HG03280 (cell line): ENCODE measurements around the gene SNED1.

ENCODE experiments used
- ATAC-seq: cut with Tn5 transposase; IDR thresholded peaks from one replicate; pipeline ENCODE4 v1.9.1; 2021; ENCODE audit warnings: mild to moderate bottlenecking, moderate library complexity; ENCODE audit not compliant: unreplicated experiment

The SNED1 gene

DNA sequence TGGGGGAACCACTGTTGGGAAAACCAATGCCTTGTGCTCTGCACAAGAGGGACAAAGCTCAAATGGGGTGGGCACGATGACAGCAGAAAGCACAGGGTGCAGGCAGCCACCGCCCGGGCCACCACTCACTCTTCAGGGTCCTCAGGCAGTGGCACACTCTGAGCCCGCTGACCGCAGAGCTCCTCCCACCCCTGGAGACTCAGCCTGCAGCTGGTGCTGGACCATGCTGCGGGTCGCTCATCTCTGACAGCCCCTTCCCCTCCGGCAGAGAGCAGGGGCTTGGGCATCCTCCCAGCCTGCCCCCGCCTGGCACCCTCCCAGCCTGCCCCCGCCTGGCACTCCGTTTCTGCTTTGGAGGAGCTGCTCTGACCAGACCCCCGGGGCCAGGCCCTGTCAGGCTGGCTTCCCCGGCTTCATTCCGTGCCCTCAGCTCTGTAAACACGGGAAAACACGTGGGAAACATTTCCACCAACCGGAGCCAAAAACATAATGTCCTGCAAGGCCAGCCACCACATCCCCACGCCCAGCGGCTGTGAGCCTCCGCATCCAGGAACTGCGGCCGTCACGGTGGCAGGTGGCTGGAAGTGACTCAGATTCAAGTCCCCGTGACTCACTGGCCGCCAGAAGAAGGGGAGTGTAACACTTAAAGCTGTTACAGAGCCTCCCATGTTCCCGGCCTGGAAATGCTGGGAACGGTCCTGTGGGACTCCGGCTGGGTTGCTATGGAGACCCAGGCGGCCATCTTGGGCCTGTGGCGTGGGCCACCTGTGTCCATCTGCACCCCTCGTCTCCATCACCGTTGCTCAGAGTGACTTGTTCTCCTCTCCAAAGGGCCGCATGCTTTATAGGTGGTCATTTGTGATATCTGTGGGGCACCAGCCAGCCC lies 6.8 kb upstream of the SNED1 start:
- ATAC-seq: no peak

DNA sequence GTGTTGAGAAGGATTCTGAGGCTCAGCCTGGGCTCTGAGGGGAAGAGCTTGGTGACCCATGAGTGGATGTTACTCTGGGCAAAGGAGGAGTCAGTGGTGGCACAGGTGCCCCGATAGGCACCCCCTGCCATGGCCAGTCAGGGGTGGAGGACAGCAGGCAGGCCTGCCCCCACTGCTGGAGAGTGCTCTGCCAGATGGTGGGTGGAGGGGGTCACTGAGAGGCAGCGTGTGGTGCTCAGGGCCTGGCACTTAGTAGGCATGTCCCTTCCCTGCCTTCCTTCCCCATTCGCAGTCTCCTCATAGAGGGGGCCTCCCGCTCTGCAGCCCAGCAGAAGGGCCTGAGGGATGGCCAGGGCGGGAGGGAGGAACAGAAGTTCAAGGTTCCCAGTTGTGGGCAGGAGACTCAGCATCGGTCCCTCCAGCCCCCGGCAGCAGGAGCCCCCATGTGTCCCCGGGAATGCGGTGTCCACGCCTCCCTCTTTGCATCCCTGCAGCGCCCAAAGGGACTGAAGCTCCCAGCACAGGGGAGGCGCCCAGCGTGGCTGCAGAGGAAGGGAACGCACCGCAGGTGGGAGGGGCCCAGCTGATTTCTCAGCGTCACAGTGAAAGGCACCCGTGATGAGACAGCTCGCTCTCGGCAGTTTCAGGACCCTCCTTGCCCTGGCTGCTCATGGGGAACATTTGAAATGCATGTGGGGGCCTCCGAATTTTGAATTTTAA lies 5.7 kb upstream of the SNED1 start:
- no peak for ATAC-seq

DNA sequence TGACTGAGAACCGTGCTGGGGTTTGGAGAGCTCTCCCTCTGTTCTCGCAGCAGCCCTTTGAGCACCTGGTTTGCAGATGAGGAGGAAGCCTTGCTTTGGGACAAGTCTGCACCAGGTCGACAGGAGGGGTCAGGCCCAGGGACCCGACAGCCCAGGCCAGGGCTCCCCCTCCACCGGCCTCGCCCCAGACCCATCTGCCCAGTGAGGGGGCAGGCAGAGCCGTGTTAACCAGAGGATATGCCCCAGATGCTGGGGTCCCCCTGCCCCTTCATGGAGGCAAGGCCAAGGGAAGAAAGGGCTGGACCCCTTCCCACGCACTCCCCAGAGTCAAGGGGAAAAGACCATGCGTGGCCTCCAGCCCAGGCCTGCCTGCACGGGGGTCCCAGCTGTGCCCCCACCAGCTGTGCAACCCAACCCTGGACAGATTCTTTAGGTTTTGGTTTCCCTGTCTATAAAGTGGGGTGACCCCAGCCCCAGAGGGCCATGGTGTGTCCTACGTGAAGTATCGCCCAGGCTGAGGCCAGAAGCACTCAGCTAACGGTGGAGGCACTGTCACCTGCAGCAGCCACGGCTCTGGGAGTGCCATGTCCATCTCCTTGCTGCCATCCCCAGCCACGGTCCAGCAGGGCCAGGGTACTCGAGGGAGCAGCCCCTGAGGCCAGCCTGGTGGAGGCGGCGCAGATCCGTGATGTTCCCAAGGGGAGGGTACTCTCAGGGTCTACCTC lies 4.8 kb upstream of the SNED1 start:
- ATAC-seq: no peak

DNA sequence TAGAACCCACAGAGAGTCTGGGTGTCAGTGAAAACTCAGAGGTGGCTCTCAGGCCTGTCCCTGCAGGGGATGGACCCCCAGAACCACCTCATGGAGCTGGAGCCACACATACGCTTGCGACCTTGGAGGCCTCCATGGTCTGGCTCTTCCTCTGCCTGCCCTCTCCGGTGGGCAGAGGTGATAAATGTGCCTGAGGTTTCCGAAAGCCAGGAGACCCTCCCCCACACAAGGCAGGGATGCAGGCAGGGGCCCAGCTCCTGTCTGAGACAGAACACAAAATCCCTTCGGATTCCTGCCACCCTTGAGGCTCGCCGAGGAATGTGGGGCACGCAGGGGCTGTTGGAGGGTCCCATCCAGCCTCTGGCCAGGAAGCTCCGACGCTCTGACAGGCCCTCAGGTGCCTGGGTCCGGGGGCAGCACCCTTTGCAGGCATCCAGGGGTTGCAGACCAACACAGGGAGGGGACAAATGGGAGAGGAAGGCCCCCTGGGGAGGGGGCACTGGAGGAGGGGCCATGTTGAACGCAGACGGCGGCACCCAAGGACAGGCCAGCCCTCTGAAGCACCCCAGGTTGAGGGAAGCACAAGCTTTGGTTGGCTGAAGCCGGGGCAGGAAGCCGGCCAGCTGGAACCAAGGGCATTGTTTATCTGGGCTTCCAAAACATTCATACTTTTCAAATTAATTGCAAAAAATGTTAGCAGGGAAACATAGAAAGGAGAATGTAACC lies 4.1 kb upstream of the SNED1 start:
- ATAC-seq: no peak

DNA sequence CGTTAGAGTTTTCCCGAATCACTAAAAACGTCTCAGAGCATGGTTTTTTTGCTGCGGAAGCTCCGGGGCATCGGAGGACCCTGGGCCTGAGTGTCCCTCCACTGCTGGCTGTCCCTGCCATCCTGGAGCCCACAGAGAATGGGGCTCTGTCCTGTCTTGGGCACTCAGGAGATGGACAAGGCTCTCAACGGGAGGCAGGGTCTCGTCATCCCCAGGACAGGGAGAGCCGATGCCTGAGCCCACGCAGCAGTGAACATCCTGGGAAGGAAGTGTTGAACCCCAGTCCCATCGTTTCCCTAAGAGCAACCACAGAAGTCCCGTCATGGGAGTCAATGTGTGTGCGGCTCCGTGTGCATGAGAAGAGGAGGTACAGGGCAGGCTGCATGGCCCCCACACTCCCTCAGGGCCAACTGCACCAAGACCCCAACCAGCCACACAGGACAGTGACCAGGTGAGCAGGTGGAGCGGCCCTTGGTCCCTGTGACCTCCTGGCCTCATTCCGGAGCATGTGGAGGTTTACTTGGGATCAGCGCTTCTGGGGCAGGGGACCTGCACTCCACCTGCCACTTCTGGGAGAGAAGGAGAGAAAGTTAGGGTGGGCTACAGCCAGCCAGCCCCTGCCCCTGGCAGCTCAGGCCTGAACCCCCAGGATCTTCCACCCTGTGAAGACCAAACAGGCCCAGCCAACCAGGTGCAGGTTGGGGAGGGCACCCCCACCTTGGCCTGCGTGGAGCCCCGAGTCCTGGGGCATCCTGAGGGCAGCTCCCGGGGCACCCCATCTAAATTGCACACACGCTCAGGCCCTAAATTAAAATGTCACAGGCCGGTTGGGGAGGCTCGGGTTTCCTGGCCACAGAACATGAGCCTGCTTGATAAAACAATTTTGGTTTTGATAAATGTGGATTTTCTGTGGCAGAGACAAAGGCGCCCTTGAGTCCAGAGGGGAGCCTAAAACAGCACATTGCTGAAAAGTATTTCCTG lies 3.1 kb upstream of the SNED1 start:
- ATAC-seq: no peak

DNA sequence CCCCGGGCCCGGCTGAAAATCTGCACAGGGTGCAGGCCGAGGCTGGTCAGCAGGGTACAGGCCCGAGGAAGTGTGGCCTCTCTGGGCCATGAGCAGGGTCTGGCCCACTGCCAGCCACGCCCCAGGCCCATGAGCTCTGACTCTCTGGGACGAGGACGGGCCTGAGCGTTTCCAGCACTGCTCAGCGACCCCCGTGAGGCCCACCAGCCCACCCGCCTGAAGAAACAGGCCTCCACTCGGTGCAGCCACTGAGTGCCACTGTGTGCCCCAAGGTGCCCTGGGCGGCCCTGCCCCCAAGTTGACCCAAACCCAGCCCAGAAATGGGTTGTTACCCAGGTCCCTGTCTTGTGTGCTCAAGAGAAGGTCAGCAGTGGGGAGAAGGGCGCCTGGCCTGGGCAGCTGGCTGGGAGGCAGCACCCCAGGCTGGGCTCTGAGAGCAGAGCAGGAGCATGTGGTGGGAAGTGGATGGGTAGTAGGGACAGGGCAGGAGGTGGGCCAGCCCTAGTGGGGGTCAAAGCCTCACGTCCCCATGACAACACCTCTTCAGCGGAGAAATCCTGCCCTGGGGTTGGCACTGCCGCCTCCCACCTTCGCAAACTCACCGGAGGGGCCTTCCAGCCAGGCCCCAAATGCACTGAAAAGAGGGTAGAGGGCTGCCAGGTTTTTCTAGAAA lies 2.1 kb upstream of the SNED1 start:
- ATAC-seq: no peak

DNA sequence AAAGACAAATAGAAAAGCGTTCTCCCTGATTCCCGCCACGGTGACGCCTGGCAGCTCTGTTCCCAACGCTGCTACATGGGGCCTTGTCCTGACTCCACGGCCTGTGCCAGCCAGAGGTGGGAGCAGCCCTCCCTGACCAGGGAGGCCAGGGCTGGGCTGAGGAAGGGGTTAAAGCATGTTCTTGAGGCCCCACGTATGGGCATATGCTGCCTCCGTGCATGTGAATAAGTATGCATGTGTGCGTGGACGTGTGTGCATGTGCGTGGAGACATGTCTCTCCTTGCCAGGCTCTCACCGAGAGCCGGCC lies 1.6 kb upstream of the SNED1 start:
- ATAC-seq: no peak

DNA sequence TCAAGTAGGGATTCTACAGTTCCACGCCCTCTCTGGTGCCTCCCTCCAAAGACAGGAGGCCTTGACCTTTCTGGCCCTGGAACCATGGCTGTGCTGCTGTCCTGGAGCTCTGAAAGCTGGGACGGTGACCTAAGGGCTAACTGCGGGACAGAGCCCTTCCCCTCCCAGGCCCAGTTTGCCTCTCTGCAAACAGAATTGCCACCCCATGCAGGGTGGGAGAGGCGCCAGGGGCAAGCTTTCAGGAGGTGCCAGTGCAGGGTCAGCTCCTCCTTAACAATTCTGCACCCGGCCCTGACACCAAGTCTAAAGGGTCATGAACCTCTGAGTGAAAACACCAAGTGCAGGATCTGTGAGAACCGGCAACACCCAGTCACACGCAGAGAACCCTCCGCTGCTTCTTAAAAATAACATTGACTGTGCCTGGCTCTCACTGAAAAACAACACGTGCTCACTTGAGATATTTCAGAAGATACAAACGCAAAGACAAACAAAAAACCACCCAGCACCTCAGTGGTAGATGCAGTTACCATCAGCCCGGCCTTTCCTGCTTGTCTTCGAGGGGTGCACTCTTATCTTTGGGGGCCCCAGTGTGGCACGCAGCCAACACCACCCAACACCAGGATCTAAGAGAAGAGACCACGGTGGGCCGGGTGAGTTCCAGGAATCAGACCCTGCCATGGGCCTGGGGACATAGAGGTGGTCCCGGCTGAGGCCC lies 1.1 kb upstream of the SNED1 start:
- ATAC-seq: no peak

DNA sequence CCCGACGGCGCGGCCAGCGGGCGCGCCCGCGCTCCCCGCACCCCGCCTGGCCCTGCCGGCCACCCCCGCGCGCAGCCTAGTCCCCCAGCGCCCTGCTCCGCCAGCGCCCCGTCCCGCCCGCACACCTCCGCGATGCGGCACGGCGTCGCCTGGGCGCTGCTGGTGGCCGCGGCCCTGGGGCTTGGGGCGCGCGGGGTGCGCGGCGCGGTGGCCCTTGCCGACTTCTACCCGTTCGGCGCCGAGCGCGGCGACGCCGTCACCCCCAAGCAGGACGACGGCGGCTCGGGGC lies 232 bp downstream of the SNED1 start:
- ATAC-seq: no peak

DNA sequence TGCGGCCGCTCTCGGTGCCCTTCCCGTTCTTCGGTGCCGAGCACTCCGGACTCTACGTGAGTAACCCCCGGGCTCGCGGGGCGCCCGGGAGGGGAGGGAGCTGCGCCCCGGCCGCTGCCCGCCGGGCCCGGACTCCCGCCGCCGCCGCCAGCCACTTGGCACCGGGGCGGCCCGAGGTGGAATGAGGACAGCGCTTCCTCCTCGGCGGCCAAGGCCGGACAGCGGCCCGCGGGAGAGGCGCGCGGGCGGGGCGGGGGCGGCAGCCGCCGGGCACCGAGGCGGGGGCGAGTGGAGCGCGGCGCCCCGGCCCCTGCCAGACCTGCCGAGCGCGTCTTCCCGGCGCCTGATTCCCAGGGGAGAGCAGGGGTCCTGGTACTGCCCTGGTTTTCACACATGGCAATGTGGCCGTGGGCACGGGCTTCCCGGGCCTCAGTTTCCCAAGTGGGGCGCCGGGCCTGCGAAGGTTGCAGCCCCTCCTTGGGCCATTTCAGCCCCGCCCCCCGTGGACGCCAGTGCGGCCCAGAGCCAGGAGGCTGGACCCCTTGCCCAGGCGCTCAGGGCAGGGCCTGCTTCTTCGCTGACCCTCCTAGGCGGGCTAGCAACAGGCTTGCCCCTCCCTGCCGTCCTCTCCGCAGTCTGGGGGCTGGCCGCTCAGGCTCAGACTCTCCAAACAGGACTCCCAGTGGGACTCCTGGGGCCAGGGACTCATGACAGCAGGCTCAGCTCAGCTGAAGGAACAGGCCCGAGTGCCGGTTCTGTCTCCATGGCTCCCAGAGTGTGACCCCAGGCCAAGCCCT lies 775 bp downstream of the SNED1 start:
- peak; percentile 11 for ATAC-seq

DNA sequence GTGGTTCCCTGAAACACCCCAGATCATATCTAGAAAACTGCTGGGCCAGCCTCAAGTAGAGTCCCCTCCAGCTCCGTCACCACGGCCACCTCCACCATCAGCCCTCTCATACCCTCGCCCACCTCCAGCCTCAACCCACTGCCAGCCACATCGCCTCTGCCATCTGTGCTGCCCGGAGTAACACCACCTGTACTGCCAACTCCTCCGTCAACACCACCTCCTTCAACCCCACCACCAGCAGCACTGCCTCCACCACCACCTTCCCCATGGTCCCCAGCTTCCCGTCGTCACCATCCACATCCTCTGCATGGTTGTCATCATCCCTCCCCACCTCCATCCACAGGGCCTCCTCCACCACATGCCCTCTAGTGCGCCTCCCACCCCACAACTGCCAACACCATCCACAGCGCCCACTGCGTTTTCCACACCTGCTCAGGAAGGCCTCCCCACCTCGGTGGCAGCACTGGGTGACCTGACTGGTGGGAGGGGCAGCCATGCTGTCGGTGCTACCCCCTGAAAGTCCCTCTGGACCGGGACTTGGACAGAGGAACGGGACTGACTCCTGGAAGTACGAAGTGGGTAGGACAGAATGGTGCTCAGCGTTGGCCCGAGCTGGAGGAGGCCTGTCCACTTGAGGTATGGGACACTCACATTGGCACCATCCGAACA lies 1.6 kb downstream of the SNED1 start:
- ATAC-seq: no peak

DNA sequence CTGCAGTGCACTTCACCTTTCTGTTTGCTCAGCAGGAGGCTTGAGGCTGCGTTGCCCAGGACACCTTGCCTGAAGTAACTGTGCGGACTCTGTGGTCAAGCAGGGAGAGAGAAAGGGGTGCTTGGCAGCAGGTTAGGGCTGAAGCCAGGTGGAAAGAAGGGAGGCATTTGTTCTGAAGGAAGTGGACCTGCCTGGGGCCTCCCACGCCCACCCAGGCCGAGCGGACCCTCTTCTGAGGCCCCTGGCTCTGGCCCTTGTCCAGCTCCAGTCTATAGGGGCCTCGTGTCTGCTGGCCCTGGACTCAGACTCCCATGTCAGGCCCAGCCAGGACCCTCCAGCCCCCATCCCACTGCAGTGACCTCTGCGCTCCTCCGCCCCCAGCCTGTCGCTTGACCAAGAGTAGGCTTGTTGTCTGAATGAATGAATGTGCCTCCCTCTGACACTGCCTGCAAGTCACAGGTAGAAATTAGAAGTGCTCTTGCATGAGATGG lies 2.5 kb downstream of the SNED1 start:
- no peak for ATAC-seq

DNA sequence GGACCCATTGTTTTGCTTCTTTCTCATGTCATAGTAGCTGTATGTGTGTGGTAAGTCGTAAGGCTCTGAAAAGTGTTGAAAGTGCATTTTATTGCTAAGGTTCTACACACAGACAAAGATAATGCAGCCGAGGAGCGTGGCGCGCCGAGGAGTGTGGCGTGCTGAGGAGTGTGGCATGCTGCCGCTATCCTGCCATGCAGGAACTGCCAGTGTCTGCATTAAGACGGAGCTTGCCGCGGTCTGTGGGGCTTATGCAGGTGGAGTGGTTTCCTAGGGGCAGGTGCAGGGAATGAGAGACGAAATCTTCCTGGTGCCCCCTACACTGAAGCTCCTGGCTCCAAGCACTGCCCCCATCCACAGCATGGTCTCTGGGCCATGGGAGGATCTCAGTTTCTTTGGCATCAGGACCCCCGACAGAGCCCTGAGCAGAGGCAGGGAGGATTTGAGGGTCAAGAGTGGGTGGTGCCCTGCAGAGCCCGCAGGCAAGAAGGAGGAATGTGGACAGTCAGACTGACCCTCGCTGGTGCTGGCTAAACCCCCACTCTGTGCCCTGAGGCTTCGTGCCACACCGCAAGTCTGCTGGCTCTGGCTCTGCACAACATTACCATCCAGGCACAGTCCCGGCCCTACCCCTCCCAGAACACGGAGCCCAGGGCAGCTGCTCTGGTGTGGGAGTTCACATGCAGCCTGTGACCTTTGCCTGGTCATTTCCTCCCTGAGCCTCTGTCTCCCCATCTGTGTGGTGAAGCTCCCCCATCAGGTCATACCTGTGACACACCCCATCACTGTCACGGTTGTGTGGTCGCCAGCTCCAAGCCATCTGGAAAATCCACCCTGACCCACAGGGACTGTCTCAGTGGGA lies 3.2 kb downstream of the SNED1 start:
- ATAC-seq: no peak

DNA sequence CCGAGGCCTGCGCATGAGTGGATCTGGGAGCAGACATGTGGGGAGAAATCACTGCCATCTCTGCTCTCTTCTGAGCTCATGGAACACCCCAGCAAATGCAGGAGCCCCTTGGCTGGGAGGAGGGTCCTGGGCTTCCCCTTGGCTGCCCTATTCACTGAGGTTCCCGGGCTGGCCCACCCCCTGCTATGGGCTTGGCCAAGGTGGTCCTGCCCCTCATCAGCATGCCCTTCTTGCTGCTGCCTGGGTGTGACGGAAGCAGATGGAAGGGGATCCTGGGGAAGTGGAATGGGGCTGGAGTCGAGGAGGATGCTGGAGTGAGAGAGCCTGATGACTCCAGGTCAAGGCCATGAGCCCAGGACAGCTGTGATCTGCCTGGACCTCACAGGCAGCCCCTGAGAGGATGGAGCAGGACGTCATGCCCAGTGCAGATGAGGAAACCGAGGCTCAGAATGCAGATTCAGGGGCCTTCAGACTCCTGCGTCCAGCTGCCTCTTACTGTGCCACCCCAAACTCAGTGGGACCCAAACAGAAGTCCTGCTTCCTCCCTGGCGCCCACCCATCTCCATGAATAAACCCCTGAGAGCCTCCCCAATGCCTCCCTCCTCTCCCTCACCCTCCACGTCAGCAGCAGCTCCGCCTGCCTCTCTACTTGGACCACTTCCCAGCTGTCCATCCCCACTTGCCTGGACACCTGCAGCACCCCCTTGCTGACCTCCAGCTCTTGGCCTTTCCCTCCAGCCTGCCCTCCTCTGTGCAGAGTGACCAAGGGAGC lies 4.0 kb downstream of the SNED1 start:
- ATAC-seq: no peak

DNA sequence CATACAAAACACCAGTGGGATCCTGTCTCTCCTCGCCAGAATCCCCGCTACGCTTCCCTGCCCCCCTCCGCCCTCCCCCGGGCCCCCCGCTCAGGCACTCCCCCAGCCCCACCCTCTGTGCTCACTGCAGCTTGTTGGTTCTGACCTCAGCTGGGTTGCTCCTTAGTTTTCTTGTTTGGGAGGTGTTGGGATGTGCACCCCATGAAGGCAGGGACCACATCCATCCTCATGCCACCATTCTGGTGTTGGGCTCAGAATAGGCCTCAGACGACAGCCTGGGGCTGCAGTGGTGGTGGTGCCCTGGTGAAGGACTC lies 4.6 kb downstream of the SNED1 start:
- no peak for ATAC-seq

DNA sequence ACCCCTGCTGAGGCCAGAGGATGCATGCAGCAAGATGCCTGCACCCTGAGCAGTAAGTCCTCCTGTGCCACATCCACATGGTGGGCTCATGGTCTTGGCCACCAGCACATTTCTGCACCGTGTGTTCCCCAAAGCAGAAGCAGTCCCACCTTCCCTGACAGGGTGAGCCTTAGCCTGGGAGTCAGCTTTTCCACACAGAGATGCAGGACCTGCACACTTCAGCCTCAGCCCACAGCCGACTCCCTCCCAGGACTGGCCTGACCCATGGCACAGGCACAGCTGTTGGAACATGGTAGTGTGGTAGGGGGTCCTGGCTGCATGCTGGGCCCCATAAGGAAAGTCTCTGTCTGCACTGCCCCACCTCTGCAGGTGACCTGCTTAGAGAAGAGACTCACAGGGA lies 5.0 kb downstream of the SNED1 start:
- no peak for ATAC-seq
